LoVo (cell line): ENCODE measurements around the gene MARK3.
"Not testable (repeated sequence)": the region's sequence is repeated elsewhere in the genome, so short reads cannot be mapped to it uniquely, and the experiment has no call there.

Experiments used
- DNase-seq: peaks from one replicate; pipeline ENCODE4 v3.0.0-alpha.2; 2016; ENCODE audit warnings: low spot score

MARK3 gene

DNA sequence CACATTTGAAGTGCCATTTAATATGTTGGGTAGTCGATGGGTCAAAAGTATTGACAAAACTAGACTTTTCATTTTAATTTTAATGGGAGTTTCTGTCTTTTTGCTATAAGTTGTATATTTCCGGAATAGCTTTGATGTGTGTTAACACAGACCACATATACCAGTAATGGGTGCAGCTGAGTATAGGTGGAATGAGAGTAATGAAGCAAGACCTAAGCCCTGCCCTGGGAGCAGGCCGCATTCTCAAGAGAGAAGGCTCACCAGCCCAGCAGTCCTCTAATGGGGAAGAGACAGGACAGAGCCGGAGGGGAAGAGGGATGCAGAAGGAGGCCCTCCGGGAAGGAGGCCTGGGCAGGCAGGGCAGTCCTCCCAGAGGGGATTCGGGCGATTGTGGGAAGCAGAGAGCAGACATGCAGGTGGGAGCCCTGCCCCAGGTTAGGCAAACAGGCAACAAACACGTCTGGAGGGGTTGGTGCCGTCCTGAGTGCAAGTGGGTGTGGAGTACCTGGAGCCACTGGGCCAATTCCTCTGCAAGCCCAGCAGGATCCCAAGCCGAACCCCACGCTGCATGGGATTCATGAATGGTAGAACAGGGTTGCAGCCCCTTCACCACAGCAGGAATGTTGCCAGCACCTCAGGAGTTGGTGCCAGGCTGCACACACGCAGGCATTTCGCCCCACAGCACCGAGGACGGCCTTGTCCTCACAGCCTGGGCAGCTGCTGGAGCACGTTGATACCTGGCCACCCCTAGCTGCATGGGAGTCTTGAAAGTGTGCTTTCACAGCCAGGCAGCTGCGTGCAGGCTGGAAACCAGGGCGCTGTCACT, 129.6 kb downstream of the MARK3 start:
- DNase-seq: no peak

DNA sequence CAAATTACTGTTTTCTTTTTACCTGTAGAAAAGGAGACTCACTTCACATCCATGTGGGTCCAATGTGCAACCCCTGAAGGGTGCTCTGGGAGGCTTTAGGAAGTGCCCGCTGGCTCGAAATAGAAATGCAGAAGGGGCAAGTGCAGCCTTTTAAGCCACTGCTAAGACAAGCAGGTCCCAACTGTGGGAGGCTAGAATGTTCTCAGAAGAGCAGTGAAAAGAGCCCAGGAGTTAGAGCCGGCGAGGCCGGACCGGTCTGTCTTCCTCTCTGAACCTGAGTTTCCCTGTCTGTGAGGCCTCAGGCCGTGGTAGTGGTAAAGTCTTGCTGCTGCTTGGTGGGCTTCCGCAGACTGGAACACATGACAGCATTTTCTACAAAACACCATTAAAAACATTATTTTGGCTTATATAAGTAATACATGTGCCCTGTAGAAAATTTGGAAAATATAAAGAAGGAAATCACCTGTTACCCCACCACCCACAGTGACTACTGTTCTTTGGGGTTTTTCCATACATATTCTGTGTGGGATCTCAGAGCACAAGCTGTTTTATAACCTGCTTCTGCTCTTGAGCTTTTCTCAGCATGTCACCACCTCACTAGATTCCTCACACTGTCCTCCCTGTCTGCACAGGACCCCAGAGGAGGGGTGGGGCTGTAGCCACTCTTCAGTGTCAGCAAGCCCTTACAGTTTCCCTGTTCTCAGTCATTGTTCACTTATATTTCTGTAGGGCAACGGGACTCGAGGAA, 131.4 kb downstream of the MARK3 start:
- no peak for DNase-seq

DNA sequence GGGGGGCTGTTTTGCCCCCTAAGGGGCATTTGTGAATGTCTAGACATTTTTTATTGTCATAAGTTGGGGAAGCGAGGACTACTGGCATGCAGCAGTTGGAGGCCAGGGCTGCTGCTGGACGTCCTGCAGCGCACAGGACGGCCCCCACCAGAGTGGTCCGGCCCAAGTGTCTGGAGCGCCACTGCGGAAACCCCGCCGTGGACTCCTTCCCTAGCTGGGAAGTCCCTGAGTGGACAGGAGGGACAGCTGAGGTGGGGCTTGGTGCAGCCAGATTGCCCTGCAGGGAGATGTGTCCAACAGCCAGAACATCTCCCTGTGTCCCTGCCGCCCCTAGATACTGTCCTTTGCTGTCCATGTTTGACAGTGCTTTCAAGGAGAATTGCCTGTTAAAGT, 132.0 kb downstream of the MARK3 start:
- DNase-seq: no peak

DNA sequence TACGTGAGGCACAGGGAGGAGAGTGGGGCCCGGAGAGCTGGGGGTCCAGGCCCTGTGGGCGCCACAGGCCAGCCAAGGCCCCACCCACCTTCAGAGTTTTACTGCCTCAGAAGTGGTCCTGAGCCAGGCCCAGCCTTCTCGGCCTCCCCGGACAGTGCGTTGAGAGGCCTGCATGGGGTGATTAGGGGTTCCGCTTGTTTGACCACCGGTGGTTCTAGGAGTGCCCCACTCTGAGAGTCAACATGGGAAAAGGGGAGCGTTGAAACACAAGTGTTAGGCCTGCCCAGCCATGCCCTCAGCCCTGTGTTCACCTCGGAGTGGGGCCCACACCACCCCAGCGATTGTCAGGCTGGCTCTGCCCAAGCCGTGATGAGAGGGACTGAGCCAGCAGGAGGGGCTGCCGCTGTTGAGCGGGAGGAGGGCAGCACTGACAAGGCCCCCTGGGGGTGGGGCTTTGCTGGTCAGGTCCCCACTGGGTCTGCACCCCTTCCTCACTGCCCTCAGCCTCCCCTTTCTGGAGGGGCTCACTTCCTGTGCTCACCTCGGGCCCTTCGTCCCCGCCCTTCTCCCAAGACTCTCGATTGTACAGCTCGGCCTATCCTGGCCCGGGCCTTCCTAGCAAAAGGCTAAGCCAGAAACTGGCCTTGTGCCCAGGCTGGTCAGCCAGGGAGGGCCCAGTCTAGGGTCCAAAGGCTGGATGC, 132.7 kb downstream of the MARK3 start:
- DNase-seq: no peak

DNA sequence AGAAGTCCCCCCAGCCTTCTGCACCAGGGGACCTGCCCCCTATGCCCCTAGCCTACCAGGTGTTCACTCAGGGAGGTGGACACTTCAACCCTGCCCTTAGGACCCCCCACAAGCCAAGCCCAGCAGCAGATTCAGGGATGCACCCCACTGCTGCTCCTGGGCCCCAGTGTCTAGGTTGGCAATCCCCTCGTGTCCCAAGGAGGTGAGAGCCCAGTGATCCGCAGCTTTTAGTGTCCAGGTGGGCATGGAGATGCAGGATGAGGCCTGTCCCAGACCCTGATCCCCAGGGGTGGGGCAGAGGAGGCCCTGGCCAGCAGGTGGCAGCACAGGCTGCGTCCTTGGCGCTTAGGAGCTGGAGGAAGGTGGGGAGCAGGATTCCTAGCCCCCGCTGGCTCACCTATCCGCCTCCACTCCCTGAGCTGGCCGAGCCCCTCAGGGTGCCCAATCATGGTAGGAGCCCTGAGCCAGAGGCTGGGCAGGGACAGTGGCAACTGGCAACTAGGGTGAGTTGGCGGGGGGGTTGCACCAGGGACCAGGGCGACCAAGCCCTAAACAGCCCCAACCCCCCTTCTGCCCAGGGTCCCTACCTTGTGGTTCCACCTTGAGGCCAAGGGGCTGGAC, 133.3 kb downstream of the MARK3 start:
- DNase-seq: peak; percentile 50

DNA sequence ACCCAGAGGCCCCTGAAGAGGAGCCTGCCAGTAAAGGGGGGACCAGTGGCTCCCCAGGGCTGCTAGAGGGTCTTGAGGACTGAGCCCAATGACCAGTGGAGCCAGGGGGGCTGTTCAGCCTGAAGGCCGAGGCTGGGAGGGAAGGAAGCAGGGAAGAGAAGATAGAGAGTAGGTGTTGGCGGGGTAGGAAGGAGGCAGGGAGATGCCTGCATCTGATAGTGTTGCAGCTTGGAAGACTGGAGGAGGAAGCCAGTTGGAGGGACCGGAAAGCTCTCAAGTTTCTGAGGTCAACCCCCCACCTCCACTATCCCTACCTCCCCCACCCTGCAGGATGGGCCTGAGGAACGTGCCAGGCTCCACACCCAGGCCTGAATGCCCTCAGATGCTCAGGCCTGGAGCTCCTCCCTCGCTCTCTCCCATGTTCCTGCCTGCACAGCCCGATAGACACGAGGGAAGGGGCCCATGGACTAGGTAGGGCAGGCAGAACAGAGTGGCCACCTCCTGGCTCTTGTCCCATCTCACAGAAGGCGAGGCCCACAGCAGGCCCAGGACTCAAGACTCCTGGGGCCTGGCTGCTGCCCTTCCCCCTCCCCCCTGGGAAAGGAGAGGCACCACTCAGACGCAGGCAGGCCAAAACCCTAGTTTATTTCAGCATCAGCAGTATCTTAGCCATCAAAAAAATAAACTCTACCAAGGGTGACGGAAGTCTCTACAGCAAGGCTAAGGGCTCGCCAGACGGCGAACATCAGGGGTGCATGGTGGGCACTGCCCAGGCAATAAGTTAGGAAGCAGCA, 134.0 kb downstream of the MARK3 start:
- DNase-seq: no peak

DNA sequence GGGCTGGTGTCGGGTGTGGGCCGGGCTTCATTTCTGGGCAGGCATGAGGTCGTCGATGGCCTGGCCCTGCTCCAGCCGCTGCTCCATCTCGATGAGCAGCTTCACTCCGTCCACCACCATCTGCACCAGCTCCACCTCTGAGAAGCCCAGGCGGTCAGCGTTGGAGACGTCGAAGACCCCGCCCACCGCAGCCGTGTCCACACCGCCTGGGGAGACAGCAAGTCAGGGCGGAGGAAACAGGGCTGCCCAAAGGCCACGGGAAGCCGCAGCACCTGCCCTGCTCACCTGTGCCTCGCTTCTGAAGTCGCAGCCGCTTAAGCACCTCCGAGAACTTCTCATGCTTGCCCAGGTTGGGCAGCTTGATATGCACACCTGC, 134.6 kb downstream of the MARK3 start:
- DNase-seq: no peak

DNA sequence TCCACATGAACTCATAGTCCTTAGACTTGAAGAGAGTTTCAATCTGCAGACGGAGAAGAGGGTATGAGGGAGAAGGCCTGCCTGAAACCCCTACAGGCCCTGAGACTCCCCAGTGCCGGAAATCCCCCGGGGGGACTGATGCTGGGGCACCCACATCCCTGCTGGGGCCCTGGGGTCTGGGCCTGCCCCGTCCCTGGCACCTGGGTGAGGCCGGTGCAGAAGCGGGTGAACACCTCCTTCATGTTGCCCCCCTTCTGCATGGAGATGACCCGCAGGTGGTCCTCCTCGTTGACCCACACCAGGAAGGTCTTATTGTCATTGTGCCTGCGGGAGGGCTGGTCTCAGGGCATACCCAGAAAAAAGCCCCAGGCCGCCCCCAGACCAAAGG, 135.0 kb downstream of the MARK3 start:
- no peak for DNase-seq

DNA sequence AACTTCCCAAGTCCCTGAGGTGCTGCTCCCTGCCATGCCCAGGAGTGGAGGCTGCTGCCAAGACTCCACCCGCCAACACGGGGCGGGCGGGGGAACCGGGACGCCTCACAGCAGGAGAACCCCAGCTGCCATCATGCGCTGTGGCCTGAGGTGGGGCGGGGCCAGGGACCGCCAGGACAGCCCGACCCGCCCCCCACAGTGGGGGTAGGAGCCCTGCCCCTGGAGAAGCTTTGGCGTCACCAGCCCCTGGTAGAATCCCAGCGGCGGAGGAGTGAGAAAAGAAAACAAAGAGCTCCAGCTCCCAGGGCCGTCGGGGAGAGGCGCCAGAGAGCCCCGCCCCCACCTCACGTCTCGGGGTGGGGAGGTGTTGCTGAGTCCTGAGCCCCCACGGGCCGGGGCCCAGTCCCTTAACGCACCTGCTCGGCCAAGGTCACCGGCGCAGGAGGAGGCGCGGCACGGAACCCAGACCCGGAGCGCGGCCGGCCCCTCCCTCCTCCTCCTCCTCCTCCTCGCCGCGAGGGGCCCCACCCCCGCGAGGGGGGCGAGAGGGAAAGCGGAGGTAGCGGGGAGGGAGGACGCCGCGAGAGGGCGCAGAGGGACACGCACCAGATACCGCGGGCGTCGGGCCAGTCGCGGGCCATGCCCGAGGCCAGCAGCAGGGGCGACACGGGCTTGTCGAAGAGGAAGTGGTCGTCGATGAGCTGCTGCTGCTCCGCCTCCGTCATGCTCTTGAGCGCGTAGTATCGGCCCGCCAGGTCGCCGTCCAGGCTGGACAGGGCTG, 135.6 kb downstream of the MARK3 start:
- DNase-seq: peak; percentile 84

DNA sequence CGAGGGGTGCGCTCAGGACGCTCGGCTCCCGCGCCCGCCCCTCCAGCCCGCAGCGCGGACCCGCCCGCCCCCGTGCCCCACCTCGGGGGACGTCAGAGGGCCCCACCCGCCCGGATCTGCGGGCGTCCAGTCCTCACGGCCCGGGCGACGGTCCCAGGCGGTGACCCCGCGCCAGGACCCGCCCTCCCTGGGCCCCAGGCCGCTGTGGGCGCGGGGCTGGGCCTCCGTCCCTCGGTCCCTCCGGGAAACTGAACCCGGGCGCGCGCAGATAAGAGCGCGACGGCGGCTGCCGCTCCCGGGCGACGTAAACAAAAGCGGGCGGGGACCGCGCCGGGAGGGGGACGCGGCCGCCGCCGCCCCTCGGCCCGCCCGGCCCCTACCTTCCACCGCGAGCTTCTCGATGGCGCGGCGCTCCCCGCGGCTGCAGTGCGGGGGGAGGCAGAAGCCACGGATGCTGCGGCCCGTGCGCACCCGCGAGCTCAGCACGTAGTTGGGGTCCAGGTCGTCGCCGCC, 136.3 kb downstream of the MARK3 start:
- peak; percentile 28 for DNase-seq

DNA sequence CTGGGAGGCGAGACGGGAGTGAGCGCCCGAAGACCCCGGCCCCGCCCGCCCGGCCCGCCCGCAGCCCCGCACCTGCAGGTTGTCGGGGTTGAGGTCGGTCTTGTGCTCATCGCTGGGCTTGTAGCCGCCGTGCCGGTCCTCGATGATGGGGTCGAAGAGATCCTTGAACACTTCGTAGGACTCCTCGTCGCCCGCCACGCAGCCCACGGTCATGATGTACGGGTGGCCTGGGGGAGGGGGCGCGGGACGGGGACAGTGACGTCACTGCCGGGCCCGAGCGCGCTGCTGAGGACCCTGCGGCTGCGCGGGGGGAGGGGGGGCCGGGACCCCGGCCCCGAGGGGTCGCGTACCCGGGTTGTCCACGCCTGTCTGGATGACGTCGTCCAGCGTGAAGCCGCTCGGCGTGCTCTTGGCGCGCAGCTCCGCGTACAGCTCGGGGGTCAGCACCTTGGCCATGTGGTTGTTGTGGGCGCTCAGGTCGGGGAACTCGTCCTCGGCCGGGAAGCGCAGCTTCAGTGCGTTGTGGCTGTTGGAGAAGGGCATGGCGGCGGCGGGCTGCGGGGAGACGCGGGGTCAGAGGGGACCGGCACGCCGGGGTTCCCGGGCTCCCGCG, 136.8 kb downstream of the MARK3 start:
- DNase-seq: no peak

DNA sequence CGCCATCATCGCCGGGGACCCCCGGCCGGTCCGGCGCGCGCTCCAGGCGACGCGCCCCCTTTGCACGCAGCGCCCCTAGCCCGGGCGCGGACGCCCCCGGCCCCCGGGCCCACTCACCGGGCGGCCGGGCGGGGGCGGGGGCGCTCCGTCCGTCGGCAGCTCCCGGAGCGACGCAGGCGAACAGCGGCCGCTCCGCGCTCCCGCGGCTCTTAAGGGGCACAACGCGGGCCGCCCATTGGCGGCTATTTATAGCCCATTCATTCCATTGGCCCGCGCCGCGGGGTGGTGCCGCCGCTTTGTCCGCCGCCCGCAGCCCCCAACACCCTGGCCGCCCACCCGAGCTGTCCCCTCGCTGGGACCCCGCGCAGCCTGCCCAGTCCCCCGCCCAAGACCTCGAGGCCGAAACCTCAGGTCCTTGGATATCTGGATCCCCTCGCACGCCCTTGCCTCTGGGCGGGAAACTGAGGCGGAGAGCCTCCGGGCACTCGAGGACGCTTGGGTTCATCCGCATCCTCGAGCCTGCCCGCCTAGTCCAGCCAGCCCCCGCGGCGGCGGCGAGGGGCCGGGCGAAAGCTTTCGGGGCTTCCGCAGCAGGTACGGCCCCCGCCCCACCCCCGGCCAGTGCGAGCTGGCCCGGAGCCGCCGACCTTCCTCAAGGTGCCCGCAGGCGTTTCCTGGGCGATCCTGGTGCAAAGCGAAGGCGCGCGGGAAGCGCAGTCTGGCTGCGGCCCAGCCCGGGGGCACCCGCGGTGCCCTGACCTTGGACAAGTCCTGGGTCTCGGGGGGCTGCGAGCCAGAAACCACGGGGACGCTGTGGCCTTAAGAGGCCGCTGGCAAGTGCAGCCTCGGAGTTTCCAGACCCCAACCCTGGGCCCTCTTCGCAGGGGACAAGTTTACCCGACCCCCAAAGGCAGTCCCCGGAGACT, 137.7 kb downstream of the MARK3 start, which contains the start of gene CKB:
Gene CKB (minus strand): TSS at position 182 of the 926 bp plus-strand sequence. CDS start 337 bp downstream, outside the sequence.
- peak; percentile 45 for DNase-seq

DNA sequence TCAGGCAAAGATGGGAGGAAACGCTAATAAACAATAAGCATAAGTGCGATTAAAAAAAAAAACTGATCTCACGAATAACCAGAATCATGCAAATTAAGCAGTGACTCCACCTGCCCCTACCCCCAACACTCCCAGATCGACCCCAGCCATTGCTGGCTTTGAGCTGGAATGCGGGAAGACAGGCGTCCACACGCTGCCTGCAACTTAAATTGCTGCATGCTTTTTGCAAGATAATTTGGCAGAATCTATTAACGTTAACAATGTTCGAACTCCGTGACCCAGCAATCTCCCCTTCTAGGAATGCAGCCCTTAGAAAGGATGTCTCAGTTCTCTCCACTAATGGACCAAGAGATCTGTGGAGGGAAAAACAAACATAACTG, 138.3 kb downstream of the MARK3 start:
- no peak for DNase-seq

DNA sequence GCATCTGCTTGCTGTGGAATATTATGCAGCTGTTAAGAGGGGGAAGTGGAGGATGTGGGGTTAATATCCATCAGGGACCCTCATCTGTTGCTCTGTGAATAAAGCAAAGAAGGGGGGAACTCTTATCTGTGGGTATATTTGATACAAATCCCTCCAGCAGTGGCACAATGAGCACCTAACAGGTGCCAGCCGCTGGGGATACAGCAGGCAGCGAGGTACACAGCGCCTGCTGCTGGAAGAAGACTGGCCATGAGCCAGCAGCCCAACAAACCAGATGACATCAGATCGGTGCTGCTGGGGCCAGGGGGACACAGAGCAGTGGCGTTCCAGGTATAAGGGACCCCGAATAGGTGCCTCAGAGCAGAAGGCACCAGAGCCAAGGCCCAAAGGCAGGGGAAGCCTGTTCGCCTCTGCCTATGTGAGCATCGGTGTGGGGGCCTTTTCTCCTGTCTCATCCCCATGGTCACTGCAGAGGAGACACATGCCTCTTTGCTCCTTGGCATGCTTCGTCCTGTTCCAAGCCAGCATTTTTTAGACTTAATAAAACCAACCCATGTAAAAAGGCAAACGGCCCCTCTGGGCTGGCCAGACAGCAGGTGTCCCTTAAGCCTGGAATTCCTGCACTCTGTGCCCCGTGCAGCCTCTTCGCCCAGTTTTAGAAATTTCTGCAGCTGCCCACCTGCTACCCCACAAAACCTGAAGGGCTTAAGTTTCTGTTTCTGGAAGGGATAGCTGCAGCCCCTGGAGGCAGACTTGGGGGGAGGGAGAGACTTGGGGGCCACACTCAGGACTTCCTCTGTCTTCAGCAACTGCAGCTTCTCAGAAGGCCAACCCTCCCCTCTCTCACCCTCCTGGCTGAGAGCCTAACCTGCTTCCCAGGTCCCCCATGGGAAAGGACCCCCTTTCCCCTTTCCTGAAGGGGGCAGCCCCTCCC, 139.1 kb downstream of the MARK3 start:
- no peak for DNase-seq

DNA sequence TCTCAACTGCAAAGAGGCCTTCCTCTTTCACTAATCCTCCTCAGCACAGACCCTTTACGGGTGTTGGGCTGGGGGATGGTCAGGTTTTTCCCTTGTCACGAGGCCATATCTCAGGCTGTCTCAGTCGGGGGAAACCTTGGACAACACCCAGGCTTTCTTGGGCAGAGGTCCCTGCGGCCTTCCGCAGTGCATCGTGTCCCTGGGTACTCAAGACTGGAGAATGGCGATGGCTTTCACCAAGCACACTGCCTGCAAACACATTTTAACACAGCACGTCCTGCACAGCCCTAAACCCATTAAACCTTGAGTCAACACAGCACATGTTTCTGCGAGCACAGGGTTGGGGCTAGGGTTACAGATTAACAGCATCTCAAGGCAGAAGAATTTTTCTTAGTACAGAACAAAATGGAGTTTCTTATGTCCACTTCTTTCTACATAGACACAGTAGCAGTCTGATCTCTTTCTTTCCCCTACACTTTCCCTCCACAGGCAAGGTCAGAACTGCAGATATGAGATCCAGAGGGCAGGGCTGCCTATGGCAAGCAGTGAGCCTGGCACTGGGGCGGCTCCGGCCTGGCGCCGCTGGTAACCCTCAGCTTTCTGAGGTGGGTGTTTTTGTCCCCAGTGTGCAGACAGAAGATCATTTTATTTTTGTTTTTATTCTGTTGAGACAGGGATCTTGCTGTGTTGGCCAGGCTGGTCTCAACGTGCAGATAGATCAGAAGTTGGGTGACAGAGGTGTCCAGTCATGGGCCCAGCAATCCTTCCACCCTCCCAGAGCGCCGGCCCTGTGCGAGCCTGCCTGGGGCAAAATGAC, 140.4 kb downstream of the MARK3 start:
- DNase-seq: not testable (repeated sequence)

DNA sequence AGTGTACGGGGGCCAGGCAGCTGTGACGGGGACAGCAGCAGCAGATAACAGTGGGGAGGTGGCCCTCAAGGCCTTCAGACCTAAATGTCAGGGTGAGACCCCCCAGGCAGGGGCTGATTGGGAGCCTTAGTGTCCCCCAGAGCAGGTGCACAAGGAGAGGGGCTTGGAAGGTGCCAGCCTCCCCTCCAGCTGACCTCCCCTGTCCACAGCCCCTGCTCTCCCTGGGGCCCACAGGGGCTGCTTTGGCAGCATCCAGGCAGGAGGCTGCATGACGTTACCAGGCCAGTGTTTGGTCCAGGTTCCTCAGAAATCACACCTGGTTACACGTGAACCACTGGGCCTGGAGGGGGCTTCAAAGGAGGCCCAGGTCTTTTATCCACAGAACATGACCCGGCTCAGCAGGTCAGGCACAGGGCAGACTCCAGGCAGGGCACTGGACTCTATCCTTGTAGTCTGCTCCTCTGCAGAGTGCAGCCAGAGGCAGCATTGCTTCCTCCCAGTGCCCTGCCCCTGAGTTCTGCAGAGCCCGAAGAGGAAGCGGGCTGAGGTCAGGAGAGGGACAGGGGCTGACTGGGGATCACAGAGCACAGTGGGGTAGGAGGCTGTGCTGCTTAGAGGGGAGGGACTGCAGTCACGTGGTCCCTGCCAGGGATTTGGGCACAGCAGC, 141.2 kb downstream of the MARK3 start:
- no peak for DNase-seq

DNA sequence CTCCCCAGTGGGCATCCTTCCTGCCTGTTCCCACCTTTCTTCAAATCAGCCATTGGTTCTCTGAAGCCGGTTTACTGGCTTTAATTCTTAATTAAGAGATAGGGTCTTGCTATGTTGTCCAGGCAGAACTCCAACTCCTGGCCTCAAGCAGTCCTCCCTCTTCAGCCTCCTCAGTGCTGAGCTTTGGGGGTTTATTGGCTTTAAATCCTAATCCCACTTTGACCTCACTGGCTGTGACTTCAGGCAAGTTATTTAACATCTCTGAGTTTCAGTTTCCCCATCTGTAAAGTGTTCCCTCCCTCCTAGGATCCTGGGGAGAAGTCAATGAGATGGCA, 141.7 kb downstream of the MARK3 start:
- no peak for DNase-seq
